HUDEP-2 (cell line): ENCODE results near the gene CALML4.

ENCODE experiments used
- DNase-seq, 76 experiments: peaks; one replicate each; lab custom pipeline; 2025; ENCODE audit not compliant: unreplicated experiment in 76 of 76; lab: John Stamatoyannopoulos, UW

Gene CALML4

DNA sequence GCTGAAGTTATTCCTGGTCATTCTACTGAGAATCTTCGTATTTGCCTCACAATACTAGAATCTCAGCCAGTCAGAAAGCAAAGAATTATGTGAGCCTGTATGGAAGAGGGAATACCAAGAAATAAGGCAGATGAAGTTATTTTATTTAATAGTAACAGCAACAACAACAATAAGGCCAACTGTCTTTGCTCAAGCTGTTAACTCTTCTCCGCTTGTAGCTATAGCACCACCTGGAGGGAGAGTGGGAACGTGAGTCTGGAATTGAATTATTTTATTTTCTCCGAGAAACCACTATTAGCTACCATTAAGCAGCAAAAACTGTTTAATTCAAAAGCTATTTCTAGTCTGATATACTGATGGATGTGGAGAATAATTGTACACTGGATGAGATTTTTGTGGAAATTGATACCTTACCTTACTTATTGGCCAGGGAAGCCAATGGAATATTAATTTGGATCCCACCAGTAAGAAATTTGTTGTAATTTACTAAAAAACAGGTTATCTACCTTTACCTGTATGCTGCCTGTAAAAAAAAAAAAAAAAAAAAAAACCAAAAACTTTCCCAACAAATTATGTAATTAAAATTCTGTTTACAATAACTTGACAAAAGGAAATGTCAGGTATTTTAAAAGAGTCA lies 50.1 kb downstream of the CALML4 start:
- DNase-seq = peak in 25 of 76 experiments; percentile 1 to 51 (median 13)

- DNase-seq = no peak
Observed at GRCh38 chr15:68152342-68152741, 52.8 kb downstream of the CALML4 start.

DNA sequence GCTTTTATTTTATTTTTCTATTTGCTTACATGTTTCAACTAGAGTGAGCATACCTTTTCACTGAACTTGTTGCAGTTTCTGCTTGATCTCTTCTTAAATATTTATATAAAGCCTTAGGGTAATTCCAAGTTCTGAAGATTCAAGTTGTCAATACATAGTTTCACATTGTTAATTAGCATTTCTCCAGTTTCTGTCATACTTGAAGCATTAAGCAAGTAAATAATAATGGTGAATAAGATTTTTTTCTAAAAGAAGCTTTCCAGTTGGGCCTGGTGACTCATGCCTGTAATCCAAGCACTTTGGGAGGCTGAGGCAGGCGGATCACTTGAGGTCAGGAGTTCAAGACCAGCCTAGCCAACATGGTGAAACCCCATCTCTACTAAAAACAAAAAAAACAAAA lies 53.9 kb downstream of the CALML4 start:
- DNase-seq = no peak

DNA sequence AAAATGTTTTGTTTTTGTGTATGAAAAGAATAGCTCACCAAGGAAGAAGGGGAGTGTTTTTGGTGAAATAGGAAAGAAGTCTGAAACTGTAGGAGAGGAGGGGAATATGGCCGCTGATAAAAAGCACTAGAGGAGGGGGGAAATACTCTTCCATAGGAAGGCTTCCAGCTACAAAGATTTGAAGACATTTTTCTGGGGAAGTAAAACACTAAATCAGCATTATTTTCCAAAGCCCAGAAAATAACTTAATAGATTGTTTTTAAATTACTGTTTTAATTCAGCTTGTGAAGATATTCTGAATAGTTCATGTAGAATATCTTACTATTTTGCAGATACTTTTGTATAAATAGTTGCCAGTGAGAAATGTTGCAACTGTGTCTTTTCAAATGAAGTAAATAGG lies 54.9 kb downstream of the CALML4 start:
- no peak for DNase-seq

DNA sequence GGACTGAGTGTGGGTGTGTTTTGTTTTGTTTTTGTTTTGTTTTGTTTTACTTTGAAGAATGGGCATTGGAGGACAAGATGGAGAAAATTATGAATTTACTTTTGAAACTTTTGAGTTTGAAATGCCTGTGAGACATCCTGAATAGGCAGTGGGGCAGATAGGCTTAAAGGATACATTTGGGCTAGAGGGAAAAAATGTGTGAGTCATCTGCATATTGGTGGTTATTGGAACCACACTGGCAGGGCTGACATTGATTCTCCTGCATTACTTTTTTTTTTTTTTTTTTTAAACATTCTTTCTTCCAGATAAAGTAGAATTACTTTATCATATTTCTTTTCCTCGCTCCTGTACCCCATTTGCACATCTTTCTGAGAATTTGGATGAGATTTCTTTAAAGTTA lies 56.1 kb downstream of the CALML4 start:
- DNase-seq = no peak

DNA sequence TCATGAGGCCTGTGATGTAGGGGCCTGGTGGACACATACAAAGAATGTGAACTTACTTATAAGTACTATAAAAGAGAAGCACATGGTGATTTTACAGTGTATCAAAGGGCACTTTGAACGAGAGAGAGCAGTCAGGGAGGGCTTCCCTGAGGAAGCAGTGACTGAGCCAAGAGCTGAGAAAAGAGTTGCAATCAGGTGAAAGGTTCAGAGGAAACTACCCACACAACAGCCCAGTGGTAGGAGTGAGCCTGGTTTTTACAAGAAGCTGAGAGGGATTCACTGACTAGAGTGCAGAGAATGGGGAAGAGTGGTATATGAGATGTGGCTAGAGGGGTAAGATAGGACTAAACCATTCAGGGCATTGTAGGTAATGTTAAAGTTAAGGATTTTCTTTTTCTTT lies 57.1 kb downstream of the CALML4 start:
- DNase-seq = no peak

DNA sequence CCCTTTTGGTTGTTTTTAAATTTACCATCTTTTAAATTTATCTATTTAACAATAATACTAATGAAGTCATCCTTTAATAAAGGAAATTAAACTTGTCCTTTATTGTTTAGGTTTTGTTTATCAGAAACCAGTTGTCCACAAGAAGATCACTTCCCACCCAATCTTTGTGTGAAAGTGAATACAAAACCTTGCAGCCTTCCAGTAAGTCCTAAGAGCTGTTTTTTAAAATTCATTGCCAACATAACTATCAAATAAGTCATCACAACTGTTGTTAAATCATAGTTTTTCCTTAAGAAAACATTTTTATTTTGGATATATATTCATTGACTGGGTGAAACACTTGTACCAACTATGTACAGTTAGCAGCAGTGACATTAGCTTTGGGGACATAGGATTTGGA lies 59.4 kb downstream of the CALML4 start:
- no peak for DNase-seq

DNA sequence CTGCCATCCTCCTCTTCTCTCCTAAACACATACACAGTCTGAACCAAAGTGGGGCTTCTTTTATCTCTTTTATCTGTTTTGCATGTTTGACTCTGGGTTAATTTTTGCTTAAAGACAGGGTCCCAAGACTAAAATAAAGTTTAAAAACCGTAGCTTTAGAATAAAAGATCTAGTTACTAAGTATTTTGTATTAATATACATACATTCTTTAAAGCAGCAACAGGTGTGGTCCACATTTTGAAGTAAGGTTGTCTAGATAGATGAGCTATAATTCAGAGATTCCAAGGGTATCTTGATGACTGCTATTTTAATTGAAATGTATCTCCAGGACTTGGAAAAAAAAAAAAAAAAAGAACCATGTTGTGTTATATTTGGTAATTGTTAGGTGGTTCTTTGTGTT lies 61.3 kb downstream of the CALML4 start:
- DNase-seq = no peak

DNA sequence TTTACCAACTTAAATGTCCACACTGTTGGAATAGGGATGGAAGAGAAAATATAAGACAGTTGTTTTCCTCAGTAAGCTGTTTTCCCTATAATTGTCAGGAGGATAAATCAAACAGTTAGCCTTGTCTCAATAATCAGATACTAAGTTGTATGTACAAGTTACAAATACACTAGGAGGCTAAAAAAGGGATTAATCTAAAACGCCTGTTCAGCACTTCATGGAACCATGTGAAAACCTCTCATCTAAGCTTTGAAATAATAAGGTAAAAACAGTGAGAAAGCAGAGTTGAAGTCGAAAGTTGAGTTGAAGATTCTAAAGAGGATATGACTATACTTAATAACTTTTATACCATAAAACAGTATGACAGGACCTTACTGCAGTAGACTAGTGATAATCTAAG lies 62.0 kb downstream of the CALML4 start:
- DNase-seq = no peak
